ENCODE results near the gene MRPS6.

DNA sequence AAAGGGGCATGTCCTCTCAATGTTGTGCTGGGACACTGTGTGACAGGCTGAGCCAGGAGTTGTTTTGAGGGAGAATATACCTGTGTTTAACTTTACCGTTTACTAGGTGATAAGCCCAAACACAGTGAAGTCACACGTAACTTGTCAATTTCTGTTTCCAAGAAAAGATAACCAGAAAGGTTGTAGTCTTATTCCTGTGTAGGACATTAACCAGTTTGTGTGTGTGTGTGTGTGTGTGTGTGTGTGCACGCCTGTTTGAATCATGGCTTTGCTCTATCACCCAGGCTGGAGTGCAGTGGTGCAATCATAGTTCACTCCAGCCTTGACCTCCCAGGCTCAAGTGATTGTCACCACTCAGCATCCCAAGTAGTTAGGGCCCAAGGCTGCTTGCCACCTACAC lies 83.6 kb downstream of the MRPS6 start:
- TF ChIP-seq, protein P1, sequence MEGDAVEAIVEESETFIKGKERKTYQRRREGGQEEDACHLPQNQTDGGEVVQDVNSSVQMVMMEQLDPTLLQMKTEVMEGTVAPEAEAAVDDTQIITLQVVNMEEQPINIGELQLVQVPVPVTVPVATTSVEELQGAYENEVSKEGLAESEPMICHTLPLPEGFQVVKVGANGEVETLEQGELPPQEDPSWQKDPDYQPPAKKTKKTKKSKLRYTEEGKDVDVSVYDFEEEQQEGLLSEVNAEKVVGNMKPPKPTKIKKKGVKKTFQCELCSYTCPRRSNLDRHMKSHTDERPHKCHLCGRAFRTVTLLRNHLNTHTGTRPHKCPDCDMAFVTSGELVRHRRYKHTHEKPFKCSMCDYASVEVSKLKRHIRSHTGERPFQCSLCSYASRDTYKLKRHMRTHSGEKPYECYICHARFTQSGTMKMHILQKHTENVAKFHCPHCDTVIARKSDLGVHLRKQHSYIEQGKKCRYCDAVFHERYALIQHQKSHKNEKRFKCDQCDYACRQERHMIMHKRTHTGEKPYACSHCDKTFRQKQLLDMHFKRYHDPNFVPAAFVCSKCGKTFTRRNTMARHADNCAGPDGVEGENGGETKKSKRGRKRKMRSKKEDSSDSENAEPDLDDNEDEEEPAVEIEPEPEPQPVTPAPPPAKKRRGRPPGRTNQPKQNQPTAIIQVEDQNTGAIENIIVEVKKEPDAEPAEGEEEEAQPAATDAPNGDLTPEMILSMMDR (IDR thresholded peaks at IDR 0.05), result no peak
- TF ChIP-seq POLR2A (IDR thresholded peaks at IDR 0.05), result no peak
